ENCODE results near the gene BTBD9. TPM values are rescaled to one million over a fixed set of nuclear protein-coding genes. Genes with fewer than 3 reads are reported as not detected.

BTBD9 gene
- total RNA-seq, 1 donor, result 21.4 TPM

- TF ChIP-seq CTCF (IDR thresholded peaks at IDR 0.05; ENCODE audit: insufficient read depth, low read length), result peak; percentile 39
- H3K4me3 ChIP-seq (ENCODE audit: low read depth, low read length), result no peak overlapping the region
- DNase-seq (ENCODE audit: low read depth), result peak; percentile 55
Measured at GRCh38 chr6:38570750-38571149, 69.0 kb downstream of the BTBD9 start.

GRCh38 chr6:38567436-38567835 is 72.3 kb downstream of the BTBD9 start:
- no peak for TF ChIP-seq CTCF (IDR thresholded peaks at IDR 0.05; ENCODE audit: insufficient read depth, low read length)
- no peak overlapping the region for H3K4me3 ChIP-seq (ENCODE audit: low read depth, low read length)
- peak; percentile 94 for DNase-seq (ENCODE audit: low read depth)

- DNase-seq (ENCODE audit: low read depth), result no peak
- no peak overlapping the region for H3K4me3 ChIP-seq (ENCODE audit: low read depth, low read length)
Measured at GRCh38 chr6:38566295-38567030, 73.3 kb downstream of the BTBD9 start.

GRCh38 chr6:38564301-38564700 is 75.4 kb downstream of the BTBD9 start:
- no peak for TF ChIP-seq CTCF (IDR thresholded peaks at IDR 0.05; ENCODE audit: insufficient read depth, low read length)

More at GRCh38 chr6:38566295-38567030, 73.3 kb downstream of the BTBD9 start:
- no peak for TF ChIP-seq CTCF (IDR thresholded peaks at IDR 0.05; ENCODE audit: insufficient read depth, low read length)

GRCh38 chr6:38555606-38556005 is 84.1 kb downstream of the BTBD9 start:
- peak; percentile 8 for DNase-seq (ENCODE audit: low read depth)
- H3K4me3 ChIP-seq (ENCODE audit: low read depth, low read length), result no peak overlapping the region
- TF ChIP-seq CTCF (IDR thresholded peaks at IDR 0.05; ENCODE audit: insufficient read depth, low read length), result no peak

More at GRCh38 chr6:38564301-38564700, 75.4 kb downstream of the BTBD9 start:
- H3K4me3 ChIP-seq (ENCODE audit: low read depth, low read length), result no peak overlapping the region
- no peak for DNase-seq (ENCODE audit: low read depth)

GRCh38 chr6:38554700-38555413 is 84.9 kb downstream of the BTBD9 start:
- peak; percentile 27 for DNase-seq (ENCODE audit: low read depth)
- no peak for TF ChIP-seq CTCF (IDR thresholded peaks at IDR 0.05; ENCODE audit: insufficient read depth, low read length)

More at GRCh38 chr6:38554700-38555413, 84.9 kb downstream of the BTBD9 start:
- H3K4me3 ChIP-seq (ENCODE audit: low read depth, low read length), result no peak overlapping the region
